HG03442 (cell line): Measurements from ENCODE around the gene RRP9.
"Not testable (repeated sequence)": the region's sequence is repeated elsewhere in the genome, so short reads cannot be mapped to it uniquely, and the experiment has no call there.

Source experiments
- ATAC-seq: cut with Tn5 transposase; IDR thresholded peaks from one replicate; pipeline ENCODE4 v1.9.1; 2021; ENCODE audit warnings: mild to moderate bottlenecking, moderate library complexity; ENCODE audit not compliant: unreplicated experiment

The RRP9 gene

GRCh38 chr3:51942603-51943450 is 1.1 kb upstream of the RRP9 start:
- ATAC-seq = peak; percentile 23

DNA sequence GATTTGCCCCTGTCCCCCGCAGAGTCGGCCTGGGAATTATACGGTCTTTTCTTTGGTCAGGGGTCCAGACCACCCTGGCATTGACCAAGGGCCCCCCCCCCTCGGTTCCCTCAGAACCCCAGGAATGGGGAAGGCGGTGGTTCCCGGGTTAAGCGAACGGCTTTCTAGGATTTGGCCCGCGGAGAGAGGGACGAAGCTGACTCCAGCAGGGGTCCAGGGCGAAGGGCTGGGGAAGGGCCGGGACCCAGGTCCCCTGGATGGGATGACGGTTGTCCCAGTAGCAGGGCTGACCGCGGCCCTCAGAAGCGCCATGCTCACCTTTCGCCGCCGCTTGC is 274 bp downstream of the RRP9 start:
- no peak for ATAC-seq

DNA sequence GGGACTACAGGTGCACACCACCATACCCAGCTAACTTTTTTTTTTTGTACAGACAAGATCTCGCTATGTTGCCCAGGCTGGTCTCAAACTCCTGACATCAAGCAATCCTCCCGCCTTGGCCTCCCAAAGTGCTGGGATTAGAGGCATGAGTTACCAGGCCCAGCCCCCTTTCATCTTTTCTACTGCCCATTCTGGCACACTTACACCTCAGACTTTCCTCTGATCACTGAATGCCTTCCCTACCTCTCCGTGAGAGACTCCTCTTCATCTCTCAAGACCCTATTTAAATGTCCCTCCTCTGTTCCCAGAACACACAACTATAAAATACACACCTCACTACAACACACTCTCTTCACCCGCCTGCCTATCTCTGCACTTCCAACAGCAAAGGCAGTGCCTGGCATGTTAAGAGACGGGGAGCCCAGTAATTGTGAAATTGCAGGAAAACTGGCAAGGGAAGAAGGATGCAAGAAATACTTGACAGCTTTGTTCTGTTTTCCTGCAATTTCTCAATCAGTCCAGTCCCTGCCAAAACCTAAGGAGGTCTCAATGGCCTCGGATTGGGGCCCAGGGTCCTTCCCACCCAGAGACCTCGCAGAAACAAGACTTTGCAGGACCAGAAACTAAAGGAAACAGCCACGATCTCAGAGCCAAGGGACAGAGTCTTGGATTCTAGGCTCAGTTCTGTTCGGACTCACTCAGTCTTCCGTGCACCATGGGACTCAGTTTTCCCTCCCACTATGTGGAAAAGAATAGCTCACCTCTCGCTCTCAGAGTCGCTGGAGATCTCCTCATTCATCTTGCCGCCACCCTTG is 849 bp downstream of the RRP9 start:
- no peak for ATAC-seq

DNA sequence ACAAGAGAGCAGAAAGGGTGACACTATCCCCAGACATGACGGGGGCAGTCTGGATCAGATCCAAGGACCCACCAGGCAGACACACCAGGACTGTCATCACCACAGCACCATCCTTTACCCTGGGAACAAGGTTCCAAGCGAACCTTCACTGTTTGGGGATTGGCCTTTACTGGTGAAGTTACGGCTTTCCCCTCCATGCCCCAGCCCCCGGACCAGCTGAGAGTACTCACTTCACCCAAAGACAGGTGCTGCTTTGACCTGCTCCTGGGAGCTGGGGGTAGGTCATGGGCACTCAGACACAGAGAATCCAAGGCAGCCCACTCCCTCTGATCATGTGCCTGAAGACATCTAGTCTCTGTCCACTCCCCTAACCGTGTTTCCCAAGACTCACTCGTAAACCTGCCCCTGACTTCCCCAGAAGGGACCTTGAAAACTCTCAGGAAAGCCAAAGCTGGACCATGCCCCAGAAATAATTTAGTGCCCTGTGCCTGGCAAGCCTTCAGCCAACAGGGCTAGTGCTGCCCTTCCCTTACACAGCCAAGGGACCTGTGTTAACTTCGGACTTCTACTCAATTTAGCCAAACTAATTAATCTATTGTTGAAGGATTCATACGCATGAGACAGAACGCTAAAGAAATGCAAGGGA is 2.8 kb downstream of the RRP9 start:
- ATAC-seq = no peak

GRCh38 chr3:51937611-51938450 is 3.9 kb downstream of the RRP9 start:
- ATAC-seq = no peak

DNA sequence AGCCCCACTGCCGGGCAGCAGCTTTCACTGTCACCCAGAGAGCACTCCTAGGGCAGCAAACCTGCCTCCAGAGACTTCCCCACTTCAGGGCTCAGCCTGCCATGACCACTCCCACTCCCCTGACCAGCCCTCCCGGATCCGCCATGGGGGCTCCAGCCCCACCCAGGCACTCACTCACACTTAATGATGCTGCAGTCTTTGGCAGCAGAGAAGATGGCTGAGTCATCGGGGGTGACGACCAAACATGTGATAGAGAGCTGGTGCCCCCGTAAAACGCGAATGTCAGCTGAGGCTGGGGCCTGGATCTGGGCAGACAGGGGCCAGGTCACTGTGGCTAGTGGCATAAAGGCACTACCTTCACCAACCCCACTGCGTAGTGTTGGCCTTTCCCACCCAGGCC is 4.7 kb downstream of the RRP9 start:
- no peak for ATAC-seq

DNA sequence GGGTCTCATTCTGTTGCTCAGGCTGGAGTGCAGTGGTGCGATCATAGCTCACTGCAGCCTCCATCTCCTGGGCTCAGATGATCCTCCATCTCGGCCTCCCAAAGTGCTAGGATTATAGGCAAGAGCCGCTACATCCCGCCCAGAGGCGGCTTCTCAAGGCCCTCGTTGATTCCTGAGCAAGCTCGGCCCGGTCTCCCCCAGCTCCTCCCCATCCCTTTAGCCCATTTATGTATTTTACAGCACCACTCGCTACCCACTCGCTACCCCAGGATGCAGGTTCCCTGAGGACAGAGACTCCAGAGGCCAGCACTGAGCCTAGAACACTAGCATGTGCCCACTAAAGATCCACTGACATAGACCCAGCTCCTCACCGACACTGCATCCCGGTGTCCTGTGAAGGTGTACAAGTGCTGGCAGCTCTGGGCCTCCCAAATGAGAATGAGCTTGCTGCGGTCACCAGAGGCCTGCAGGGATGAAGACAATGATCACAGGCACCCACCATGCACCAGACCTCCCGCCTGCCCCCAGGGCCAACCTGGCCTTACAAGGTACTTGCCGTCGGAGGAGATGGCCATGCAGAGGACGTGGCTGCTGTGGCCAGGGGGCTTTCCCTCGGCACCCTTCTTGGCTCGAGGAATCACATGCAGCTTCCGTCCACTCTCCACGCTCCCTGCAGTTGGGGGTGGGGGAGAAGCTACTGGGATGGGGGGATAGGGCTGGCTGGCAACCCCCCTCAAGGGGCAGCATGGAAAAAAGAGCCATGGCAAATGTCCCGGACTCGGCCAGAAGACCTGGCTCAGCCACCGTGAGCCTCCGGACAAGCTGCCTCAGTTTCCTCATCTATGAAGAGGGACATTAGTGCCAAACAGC is 5.6 kb downstream of the RRP9 start:
- ATAC-seq = no peak

DNA sequence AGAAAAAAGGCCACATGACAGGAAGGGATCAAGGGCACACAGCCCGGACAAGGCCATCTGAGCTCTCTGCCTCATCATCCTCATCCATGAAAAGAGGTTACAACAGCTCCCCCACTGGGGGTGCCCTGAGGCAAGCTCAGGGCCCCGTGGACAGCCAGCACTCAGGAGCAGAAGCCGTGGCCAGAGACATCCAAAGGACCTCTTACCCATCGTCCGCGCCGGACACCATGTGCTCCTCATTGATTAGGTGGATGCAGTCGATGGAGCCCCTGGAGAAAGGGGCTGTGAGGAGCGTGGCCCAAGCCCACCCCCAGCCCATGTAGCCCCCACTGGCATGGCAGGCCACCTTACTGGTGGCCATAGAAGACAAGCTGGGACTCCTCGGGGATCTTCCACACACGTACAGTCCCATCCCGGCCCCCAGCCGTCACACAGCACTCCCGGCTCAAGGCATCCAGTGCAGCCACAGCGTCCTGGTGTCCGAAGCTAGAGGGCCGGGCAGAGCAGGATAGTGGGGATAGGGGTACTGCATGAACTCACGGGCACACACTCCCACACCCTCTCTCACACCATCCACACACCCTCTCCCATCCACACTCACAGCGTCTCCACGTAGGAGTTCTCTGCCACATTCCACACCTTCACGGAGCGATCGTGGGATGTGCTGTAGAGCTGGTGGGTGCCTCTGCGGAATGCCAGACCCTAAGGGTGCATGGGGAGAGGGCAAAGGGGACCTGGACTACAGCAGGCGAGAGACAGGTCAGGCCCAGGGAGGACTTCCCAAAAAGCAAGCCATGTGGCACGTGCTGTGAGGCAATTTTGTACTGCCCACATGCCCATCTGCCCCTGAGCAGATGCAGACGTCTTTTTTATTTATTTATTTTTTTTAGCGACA is 6.5 kb downstream of the RRP9 start:
- ATAC-seq = no peak

DNA sequence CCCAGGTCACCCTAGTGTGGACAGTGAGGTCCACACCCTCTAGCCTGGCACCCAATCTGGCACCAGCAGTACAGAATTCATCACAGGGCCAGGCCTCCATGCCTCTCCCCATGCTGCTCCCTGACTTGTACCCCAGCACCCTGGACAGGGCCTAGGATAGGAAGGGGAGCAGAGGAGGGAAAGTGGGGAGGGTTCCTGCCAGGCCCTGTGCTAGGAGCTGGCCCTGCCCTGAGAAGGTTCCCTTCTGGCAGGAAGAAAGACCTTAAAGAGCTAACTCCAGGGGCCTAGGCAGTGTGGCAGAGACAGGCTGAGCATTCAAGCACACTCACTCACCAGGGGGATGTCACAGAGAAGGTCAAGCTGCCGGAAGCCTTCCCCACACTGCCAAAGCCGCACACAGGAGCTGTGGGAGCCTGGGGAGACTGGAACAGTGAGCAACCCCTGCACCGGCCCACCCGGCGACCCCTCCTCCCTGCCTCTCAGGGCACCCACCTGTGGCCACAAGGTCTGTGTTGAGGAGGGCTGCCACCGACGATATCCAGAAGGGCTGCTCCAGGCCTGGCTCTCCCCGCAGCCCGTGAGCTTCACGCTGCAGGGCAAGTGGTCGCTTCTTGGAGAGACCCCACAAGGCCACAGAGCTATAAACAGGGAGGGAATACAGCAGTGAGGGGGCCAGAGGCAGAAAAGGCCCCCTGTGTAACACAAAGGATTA is 7.4 kb downstream of the RRP9 start:
- ATAC-seq = no peak

DNA sequence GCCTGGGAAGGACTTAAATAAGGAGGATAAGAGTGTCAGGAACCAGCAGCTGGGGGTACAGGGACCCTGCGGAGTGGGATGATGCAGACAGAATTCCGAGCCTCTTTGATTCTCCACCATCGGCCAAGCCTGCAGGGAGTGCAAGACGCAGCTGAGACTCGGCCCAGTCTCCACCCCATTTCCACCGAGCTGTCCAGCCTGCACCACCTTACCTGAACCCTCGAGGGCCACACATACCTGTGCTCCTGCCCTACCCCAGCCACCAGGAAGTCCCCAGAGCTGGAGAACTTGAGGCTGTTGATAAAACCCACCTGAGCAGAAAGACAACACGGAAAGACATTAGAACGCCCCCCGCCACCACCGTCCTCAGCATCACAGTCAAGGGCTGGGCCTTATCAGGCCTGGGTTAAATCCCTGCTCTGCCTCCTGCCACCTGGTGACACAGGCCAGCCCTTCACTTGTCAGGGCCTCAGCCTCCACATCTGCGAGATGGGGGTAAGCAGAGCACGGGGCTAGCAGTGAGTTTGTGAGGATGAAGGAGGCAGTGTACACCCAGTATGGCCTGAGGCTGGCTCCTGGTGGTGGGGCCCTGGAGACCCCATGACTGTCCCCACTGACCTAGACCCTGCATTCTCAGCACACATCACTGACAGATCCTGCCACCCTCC is 8.1 kb downstream of the RRP9 start:
- ATAC-seq = no peak

DNA sequence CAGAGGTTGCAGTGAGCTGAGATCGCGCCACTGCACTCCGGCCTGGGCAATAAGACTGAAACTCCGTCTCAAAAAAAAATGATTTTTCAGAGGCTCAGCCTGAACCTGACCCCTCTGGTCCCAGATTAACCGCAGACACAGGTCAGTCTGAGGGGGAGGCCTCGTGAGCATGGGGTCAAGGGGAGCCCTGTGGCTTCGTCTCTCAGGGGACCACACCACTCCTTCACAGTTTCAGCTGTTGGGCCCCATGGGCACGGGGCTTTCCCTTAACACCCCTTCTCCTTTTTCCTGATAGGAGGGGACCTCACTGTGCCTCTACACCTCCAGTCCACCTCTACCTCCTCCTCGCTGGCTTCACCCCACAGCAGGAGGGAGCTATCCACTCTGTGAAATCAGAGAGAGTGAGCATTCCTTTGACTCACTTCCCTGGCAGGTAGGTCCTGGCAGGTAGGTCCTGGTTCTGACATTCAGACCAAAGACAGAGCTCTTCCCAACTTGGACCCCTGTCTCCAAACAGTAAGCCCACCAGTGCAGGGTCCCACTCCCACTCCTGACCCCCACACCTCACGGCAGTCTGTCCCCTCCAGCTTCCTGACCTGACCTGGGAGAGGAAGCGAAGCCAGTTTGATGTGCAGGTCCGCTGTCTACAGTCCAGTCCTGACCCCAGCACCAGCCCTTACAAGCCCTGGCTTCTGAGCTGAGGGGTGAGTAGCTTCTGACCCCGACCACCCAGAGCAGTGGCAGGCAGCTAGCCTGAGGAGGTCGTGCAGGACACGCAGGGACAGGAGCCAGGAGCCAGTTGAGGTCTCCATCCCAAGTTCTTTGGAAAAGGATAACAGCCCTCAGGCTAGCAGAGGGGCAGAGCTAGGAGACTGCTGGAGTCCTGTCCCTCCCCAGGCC is 9.0 kb downstream of the RRP9 start:
- ATAC-seq = no peak

- no peak for ATAC-seq
Measured at GRCh38 chr3:51931756-51932155, 9.9 kb downstream of the RRP9 start.

- ATAC-seq = no peak
Measured at GRCh38 chr3:51930439-51930838, 11.3 kb downstream of the RRP9 start.

DNA sequence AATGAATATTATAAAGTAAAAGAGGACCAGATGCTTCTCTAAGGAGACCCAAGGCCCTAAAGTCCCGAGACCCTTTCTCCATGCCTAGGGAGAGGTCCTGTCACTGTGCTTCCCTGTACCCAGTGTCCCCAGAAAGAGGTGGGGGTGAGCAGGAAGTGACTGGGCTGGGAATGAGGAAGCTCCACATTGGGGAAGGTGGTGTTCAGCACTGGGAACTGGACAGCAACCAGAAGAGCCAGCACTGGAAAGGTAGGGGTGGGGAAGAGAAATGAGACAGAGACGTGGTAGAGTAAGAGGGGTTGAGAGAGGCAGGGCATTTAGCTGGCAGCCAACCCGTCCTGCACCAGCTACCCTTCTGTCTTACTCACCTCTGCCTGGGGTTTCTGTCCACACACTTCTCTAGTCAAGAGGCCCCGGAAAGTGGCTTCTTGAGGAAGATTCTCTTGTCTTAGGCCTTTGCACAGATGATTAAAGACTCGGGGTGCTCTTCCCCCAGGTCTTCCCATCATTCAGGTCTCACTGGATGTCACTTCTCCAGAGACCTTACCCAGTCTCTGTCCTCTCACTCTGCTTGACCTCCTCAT is 12.2 kb downstream of the RRP9 start:
- ATAC-seq = no peak

GRCh38 chr3:51928981-51929380 is 12.7 kb downstream of the RRP9 start:
- not testable (repeated sequence) for ATAC-seq

- no peak for ATAC-seq
Measured at GRCh38 chr3:51928438-51928837, 13.3 kb downstream of the RRP9 start.
